H1 (cell line): ENCODE data around the gene PTPRJ.

Experiments used
- RAD21 ChIP-seq, 2 experiments: IDR thresholded peaks in 1 of 2; conservative IDR thresholded peaks in 1 of 2; 2 replicates each; pipeline ENCODE4 v1.6.1; 2011; ENCODE audit warnings: low read depth in 2 of 2, low read length in 2 of 2, improper control_type of control experiment in 1 of 2, inconsistent platforms in 1 of 2, mild to moderate bottlenecking in 1 of 2, moderate library complexity in 1 of 2
- RNF2 ChIP-seq: fragments of 200-900, 300-1000 bp; sonication (generic); IDR thresholded peaks from 2 replicates; pipeline ENCODE4 v1.7.1; 2016; ENCODE audit warnings: borderline replicate concordance, low read depth, mild to moderate bottlenecking, antibody characterized with exemption, low read length; ENCODE audit not compliant: poor library complexity, severe bottlenecking; ENCODE audit errors: missing control alignments
- SIN3A ChIP-seq, 2 experiments: IDR thresholded peaks in 1 of 2; conservative IDR thresholded peaks in 1 of 2; 2 replicates each; pipeline ENCODE4 v1.6.1; 2011 to 2012; ENCODE audit warnings: low read length in 2 of 2, improper control_type of control experiment in 1 of 2, low read depth in 1 of 2, mild to moderate bottlenecking in 1 of 2

DNA sequence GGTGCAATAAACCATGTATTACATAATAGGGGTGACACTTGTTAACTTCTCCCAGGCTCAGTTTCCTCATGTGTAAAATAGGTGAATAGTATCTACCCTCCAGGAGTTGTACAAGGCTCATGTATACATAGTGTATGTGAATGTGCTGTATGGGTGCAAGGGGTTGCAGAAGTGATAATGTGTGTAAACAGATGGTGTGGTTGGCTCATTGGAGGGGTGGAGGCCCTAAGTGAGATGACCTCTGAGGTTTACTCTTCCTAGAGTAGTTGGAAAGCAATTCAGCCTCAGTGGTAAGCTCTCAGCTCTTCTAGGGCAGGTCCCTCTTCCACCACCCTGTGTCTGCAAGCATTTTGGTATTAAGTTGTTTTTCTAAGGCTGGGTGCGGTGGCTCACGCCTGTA, 102.4 kb downstream of the PTPRJ start:
- TF ChIP-seq RNF2 (no peak), RAD21 (IDR thresholded peaks at IDR 0.05 in 1 of 2, conservative IDR thresholded peaks at IDR 0.05 in 1 of 2; ENCODE audit: low read depth in 2 of 2, low read length in 2 of 2) (no peak), SIN3A (conservative IDR thresholded peaks at IDR 0.05 in 1 of 2, IDR thresholded peaks at IDR 0.05 in 1 of 2; ENCODE audit: low read depth in 1 of 2, low read length in 2 of 2) (no peak)
